ENCODE measurements around the gene CD27. TPM values are rescaled to one million over a fixed set of nuclear protein-coding genes. Genes with fewer than 3 reads are reported as not detected.

CD27 gene
- total and polyA plus RNA-seq, 2 experiments from 2014 or later, result 0.53 TPM; not detected in 1

GRCh38 chr12:6416596-6416995, 28.2 kb upstream of the CD27 start (continued):
- TF ChIP-seq EZH2 (IDR thresholded peaks at IDR 0.05; ENCODE audit: low read depth, unreplicated experiment), result no peak
- TF ChIP-seq ETS1 (IDR thresholded peaks at IDR 0.05), result no peak
- TF ChIP-seq EZH2phosphoT487 (IDR thresholded peaks at IDR 0.05; ENCODE audit: unreplicated experiment), result no peak
- no peak for TF ChIP-seq REST (IDR thresholded peaks at IDR 0.05; ENCODE audit: unreplicated experiment)
- TF ChIP-seq NANOG (IDR thresholded peaks at IDR 0.05; ENCODE audit: borderline replicate concordance), result no peak

- Histone ChIP-seq H3K36me3 (ENCODE audit: insufficient read depth) (no peaks in the 10 kb centered on the region), H3K9me2 (ENCODE audit: insufficient read depth) (no peaks in the 10 kb centered on the region), H3F3A (replicated peaks; ENCODE audit: low read depth) (no peaks in the 10 kb centered on the region), H3K4me3 (no peak overlapping the region), H3K4me2 (no peak overlapping the region), H4K20me1 (replicated peaks; ENCODE audit: insufficient read depth) (no peaks in the 10 kb centered on the region), H3K4me1 (ENCODE audit: insufficient read depth) (no peaks in the 10 kb centered on the region), H3K27me3 (ENCODE audit: insufficient read depth) (no peaks in the 10 kb centered on the region), H2AFZ (no peak overlapping the region), H3K79me2 (replicated peaks; ENCODE audit: insufficient read depth) (no peaks in the 10 kb centered on the region), H3K27ac (ENCODE audit: low read depth) (no peak overlapping the region)
- no peak for DNase-seq (ENCODE audit: low spot score)
- Mint-ChIP-seq H3K27ac (no peak overlapping the region), H3K4me3 (no peak overlapping the region), H3K4me1 (no peaks in the 10 kb centered on the region; the same call in 2 of the 3 replicates), H3K9me3 (no peaks in the 10 kb centered on the region), H3K36me3 (ENCODE audit: low read depth) (no peaks in the 10 kb centered on the region), H3K27me3 (ENCODE audit: insufficient read depth, low read depth, poor library complexity) (peaks cover 6% of the 10 kb centered on the region)
- no peak for ATAC-seq
- TF ChIP-seq JUNB (IDR thresholded peaks at IDR 0.05; ENCODE audit: unreplicated experiment), result no peak
These were observed 26.0 kb upstream of the CD27 start for GRCh38 chr12:6418796-6419195.

- DNase-seq (ENCODE audit: low spot score) (no peak), ATAC-seq (no peak)
- no peaks in the 10 kb centered on the region for H3K27me3 ChIP-seq (ENCODE audit: insufficient read depth)
- Mint-ChIP-seq H3K36me3 (ENCODE audit: low read depth) (no peaks in the 10 kb centered on the region), H3K27me3 (ENCODE audit: insufficient read depth, low read depth, poor library complexity) (peaks cover 8% of the 10 kb centered on the region), H3K4me1 (peaks cover 5% of the 10 kb centered on the region; the same call in 2 of the 3 replicates), H3K4me3 (no peak overlapping the region), H3K9me3 (no peaks in the 10 kb centered on the region), H3K27ac (no peak overlapping the region)
- H2AFZ ChIP-seq, result 0 out of 2 replicates have a peak overlapping the region, but pooled peaks have one; percentile 29
- no peak overlapping the region for H3K27ac ChIP-seq (ENCODE audit: low read depth)
- no peaks in the 10 kb centered on the region for H4K20me1 ChIP-seq (replicated peaks; ENCODE audit: insufficient read depth)
- no peaks in the 10 kb centered on the region for H3K9me2 ChIP-seq (ENCODE audit: insufficient read depth)
- no peak overlapping the region for H3K4me3 ChIP-seq
- H3K4me1 ChIP-seq (ENCODE audit: insufficient read depth), result no peaks in the 10 kb centered on the region
- no peaks in the 10 kb centered on the region for H3K79me2 ChIP-seq (replicated peaks; ENCODE audit: insufficient read depth)
- no peaks in the 10 kb centered on the region for H3K36me3 ChIP-seq (ENCODE audit: insufficient read depth)
- TF ChIP-seq, protein P1, sequence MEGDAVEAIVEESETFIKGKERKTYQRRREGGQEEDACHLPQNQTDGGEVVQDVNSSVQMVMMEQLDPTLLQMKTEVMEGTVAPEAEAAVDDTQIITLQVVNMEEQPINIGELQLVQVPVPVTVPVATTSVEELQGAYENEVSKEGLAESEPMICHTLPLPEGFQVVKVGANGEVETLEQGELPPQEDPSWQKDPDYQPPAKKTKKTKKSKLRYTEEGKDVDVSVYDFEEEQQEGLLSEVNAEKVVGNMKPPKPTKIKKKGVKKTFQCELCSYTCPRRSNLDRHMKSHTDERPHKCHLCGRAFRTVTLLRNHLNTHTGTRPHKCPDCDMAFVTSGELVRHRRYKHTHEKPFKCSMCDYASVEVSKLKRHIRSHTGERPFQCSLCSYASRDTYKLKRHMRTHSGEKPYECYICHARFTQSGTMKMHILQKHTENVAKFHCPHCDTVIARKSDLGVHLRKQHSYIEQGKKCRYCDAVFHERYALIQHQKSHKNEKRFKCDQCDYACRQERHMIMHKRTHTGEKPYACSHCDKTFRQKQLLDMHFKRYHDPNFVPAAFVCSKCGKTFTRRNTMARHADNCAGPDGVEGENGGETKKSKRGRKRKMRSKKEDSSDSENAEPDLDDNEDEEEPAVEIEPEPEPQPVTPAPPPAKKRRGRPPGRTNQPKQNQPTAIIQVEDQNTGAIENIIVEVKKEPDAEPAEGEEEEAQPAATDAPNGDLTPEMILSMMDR (conservative IDR thresholded peaks at IDR 0.05; ENCODE audit: low read depth in 2 of 2), result no peak
- TF ChIP-seq JUNB (IDR thresholded peaks at IDR 0.05; ENCODE audit: unreplicated experiment), result no peak
- no peak for TF ChIP-seq EZH2 (IDR thresholded peaks at IDR 0.05; ENCODE audit: low read depth, unreplicated experiment)
- TF ChIP-seq ZNF114 (CRISPR knock-in tag; IDR thresholded peaks at IDR 0.05), result no peak
- no peak for TF ChIP-seq ETS1 (IDR thresholded peaks at IDR 0.05)
- TF ChIP-seq REST (IDR thresholded peaks at IDR 0.05; ENCODE audit: unreplicated experiment), result no peak
- no peak for TF ChIP-seq STAT1 (IDR thresholded peaks at IDR 0.05; ENCODE audit: unreplicated experiment)
- H3F3A ChIP-seq (replicated peaks; ENCODE audit: low read depth), result no peaks in the 10 kb centered on the region
- no peak overlapping the region for H3K4me2 ChIP-seq
These were observed 24.4 kb upstream of the CD27 start for GRCh38 chr12:6420364-6420763.
